ENCODE results near the gene SPESP1.

SPESP1 gene

DNA sequence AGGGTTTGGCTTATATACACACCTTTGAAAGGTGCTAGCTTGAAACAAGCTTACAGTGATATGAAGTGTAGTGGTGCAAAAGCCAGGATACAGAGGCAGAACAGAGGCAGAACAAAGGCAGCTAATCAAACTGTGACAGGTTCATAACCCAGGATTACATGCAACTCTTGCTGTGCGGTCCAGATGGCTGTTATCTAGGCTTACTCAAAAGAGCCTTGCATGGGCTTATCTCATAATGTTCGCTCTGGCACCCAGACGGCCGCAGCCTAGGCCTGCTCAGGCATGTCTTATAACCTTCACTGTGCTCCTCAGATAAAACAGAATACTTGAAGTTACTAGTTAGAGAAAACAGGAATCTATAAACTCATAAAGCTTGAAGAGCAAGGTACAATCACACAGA is 61.4 kb downstream of the SPESP1 start:
- DNase-seq (ENCODE audit: low spot score), result no peak

DNA sequence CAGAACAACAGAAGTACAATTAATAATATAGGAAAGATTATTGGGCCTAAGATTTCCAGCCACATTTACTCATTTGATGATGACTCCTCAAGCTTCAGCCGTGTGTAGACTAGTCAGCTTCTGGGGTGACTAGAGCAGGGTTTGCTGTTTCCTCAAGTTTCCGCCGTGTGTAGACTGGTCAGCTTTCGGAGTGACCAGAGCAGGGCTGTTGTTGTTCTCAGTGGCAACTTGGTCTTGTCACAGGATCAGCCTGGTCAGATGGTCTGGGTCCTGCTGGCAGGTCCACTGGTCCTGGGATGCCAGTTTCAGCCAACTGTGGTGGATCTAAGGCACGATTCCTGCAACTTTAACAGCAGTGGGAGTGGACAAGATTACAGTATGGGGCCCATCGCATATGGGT is 62.4 kb downstream of the SPESP1 start:
- no peak for DNase-seq (ENCODE audit: low spot score)

GRCh38 chr15:68993276-68993675 is 63.0 kb downstream of the SPESP1 start:
- DNase-seq (ENCODE audit: low spot score), result no peak

DNA sequence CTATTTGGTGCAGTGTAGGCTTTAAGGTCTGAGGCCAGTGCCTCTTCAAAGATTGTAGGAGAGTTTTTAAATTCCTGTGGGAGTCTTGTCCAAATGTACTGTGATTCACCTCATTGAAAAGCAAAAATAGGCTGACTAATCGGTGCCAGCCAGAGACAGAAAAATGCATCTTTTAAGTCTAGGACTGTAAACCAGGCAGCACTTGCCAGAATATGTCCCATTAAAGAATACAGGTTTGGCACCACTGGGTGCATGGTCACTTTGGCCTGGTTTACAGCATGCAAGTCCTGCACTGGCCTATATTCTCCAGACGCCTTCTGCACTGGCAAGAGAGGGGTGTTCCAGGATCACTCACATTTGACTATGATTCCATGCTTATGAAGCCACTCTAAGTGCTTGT is 63.8 kb downstream of the SPESP1 start:
- peak; percentile 55 for DNase-seq (ENCODE audit: low spot score)

- no peak for DNase-seq (ENCODE audit: low spot score)
These were observed 64.8 kb downstream of the SPESP1 start for GRCh38 chr15:68994981-68995761.
